Subcutaneous abdominal adipose tissue (tissue), 5 donors: ENCODE measurements around the gene ASB18.

ENCODE experiments used
- H3K27ac ChIP-seq: one replicate; pipeline ENCODE4 v1.7.0; 2013; ENCODE audit warnings: low read depth, mild to moderate bottlenecking, inconsistent platforms, low read length, moderate library complexity
- H3K27me3 ChIP-seq, 5 donors: one replicate each; pipeline ENCODE4 v1.7.0; 2013; ENCODE audit warnings: low read length in 5 of 5, inconsistent platforms in 1 of 5; ENCODE audit not compliant: control insufficient read depth in 5 of 5, insufficient read depth in 4 of 5
- H3K36me3 ChIP-seq, 5 donors: one replicate each; pipeline ENCODE4 v1.7.0; 2013; ENCODE audit warnings: low read length in 5 of 5; ENCODE audit not compliant: control insufficient read depth in 5 of 5, insufficient read depth in 5 of 5
- H3K4me1 ChIP-seq, 5 donors: one replicate each; pipeline ENCODE4 v1.7.0; 2013; ENCODE audit warnings: low read length in 5 of 5, mild to moderate bottlenecking in 3 of 5, moderate library complexity in 1 of 5; ENCODE audit not compliant: control insufficient read depth in 5 of 5, insufficient read depth in 5 of 5
- H3K4me3 ChIP-seq, 5 donors: one replicate each; pipeline ENCODE4 v1.7.0; 2013; ENCODE audit warnings: low read length in 5 of 5, low read depth in 1 of 5
- H3K9ac ChIP-seq, 5 donors: one replicate each; pipeline ENCODE4 v1.7.0; 2013; ENCODE audit warnings: low read length in 5 of 5, mild to moderate bottlenecking in 4 of 5, moderate library complexity in 3 of 5
- H3K9me3 ChIP-seq, 5 donors: one replicate each; pipeline ENCODE4 v1.7.0; 2013; ENCODE audit warnings: low read length in 5 of 5; ENCODE audit not compliant: control insufficient read depth in 5 of 5
- donor health status: healthy.
- donor health status: healthy.
- donor health status: healthy.
- donor health status: healthy.
- donor health status: healthy.

Gene ASB18

GRCh38 chr2:236177967-236178889, 86.0 kb downstream of the ASB18 start:
- H3K9me3 ChIP-seq: no peaks in the 10 kb centered on the region
- H3K27me3 ChIP-seq: peaks cover 34 to 76% (median 56%) of the 10 kb centered on the region in 5 donors
- H3K9ac ChIP-seq: no peak overlapping the region
- H3K36me3 ChIP-seq: no peaks in the 10 kb centered on the region
- peaks cover 0 to 18% (median 12%) of the 10 kb centered on the region in 5 donors for H3K4me1 ChIP-seq
- H3K4me3 ChIP-seq: peak overlapping the region in 4 of 5 donors; percentile 26 to 44 (median 39)
- H3K27ac ChIP-seq: no peak overlapping the region

- H3K9ac ChIP-seq: no peak overlapping the region
- peaks cover 38 to 82% (median 62%) of the 10 kb centered on the region in 5 donors for H3K27me3 ChIP-seq
- no peaks in the 10 kb centered on the region for H3K36me3 ChIP-seq
- H3K4me1 ChIP-seq: peaks cover 0 to 20% (median 16%) of the 10 kb centered on the region in 5 donors
- no peak overlapping the region for H3K27ac ChIP-seq
- H3K4me3 ChIP-seq: no peak overlapping the region
- H3K9me3 ChIP-seq: no peaks in the 10 kb centered on the region
These were observed 86.6 kb downstream of the ASB18 start for GRCh38 chr2:236177604-236177966.

- Histone ChIP-seq H3K9ac (no peak overlapping the region), H3K27ac (no peak overlapping the region), H3K9me3 (no peaks in the 10 kb centered on the region), H3K4me3 (no peak overlapping the region), H3K36me3 (no peaks in the 10 kb centered on the region), H3K4me1 (peaks cover 0 to 23% (median 19%) of the 10 kb centered on the region in 5 donors), H3K27me3 (peaks cover 44 to 87% (median 67%) of the 10 kb centered on the region in 5 donors)
These were observed 87.3 kb downstream of the ASB18 start for GRCh38 chr2:236176951-236177350.

- no peak overlapping the region for H3K9ac ChIP-seq
- H3K27ac ChIP-seq: no peak overlapping the region
- H3K9me3 ChIP-seq: no peaks in the 10 kb centered on the region
- H3K27me3 ChIP-seq: peaks cover 49 to 88% (median 71%) of the 10 kb centered on the region in 5 donors
- H3K36me3 ChIP-seq: no peaks in the 10 kb centered on the region
- peaks cover 0 to 27% (median 21%) of the 10 kb centered on the region in 5 donors for H3K4me1 ChIP-seq
- no peak overlapping the region for H3K4me3 ChIP-seq
These were observed 87.8 kb downstream of the ASB18 start for GRCh38 chr2:236176417-236176816.

- H3K9ac ChIP-seq: no peak overlapping the region
- H3K9me3 ChIP-seq: no peaks in the 10 kb centered on the region
- no peaks in the 10 kb centered on the region for H3K36me3 ChIP-seq
- no peak overlapping the region for H3K27ac ChIP-seq
- H3K4me1 ChIP-seq: peaks cover 0 to 30% (median 22%) of the 10 kb centered on the region in 5 donors
- no peak overlapping the region for H3K4me3 ChIP-seq
- peaks cover 56 to 89% (median 75%) of the 10 kb centered on the region in 5 donors for H3K27me3 ChIP-seq
These were observed 88.6 kb downstream of the ASB18 start for GRCh38 chr2:236175548-236176150.

- Histone ChIP-seq H3K4me3 (no peak overlapping the region), H3K4me1 (peaks cover 0 to 28% (median 22%) of the 10 kb centered on the region in 5 donors), H3K27me3 (peaks cover 63 to 89% (median 78%) of the 10 kb centered on the region in 5 donors), H3K9ac (no peak overlapping the region), H3K9me3 (no peaks in the 10 kb centered on the region), H3K27ac (no peak overlapping the region), H3K36me3 (no peaks in the 10 kb centered on the region)
These were observed 90.2 kb downstream of the ASB18 start for GRCh38 chr2:236173729-236174607.

GRCh38 chr2:236173036-236173728, 91.0 kb downstream of the ASB18 start:
- no peak overlapping the region for H3K9ac ChIP-seq
- H3K9me3 ChIP-seq: no peaks in the 10 kb centered on the region
- peaks cover 65 to 91% (median 78%) of the 10 kb centered on the region in 5 donors for H3K27me3 ChIP-seq
- no peaks in the 10 kb centered on the region for H3K36me3 ChIP-seq
- H3K27ac ChIP-seq: no peak overlapping the region
- H3K4me3 ChIP-seq: no peak overlapping the region
- H3K4me1 ChIP-seq: peaks cover 0 to 28% (median 20%) of the 10 kb centered on the region in 5 donors

- Histone ChIP-seq H3K4me3 (no peak overlapping the region), H3K9ac (no peak overlapping the region), H3K4me1 (peaks cover 0 to 27% (median 14%) of the 10 kb centered on the region in 5 donors), H3K27ac (no peak overlapping the region), H3K9me3 (no peaks in the 10 kb centered on the region), H3K27me3 (peaks cover 67 to 92% (median 76%) of the 10 kb centered on the region in 5 donors), H3K36me3 (no peaks in the 10 kb centered on the region)
These were observed 91.8 kb downstream of the ASB18 start for GRCh38 chr2:236172255-236173035.
